ENCODE results near the gene AKAP6. TPM values are rescaled to one million over a fixed set of nuclear protein-coding genes. Genes with fewer than 3 reads are reported as not detected.

The AKAP6 gene
- total and polyA plus RNA-seq, 10 of the 15 experiments (the other 5 are each of a cell fraction or from before 2014, with no cell fraction given), result 0.35 to 5.9 (median 2.2) TPM

- TF ChIP-seq SKIL (IDR thresholded peaks at IDR 0.05; ENCODE audit: low read depth, poor library complexity, severe bottlenecking) (no peak), IKZF1 (conservative IDR thresholded peaks at IDR 0.05) (no peak), HDAC2 (IDR thresholded peaks at IDR 0.05) (no peak), IRF5 (IDR thresholded peaks at IDR 0.05; ENCODE audit: borderline replicate concordance) (no peak), NRF1 (conservative IDR thresholded peaks at IDR 0.05; ENCODE audit: low read depth, low read length) (no peak), NR2C2 (IDR thresholded peaks at IDR 0.05; ENCODE audit: borderline replicate concordance, control insufficient read depth, insufficient read length, low read depth) (no peak), ZBTB4 (CRISPR knock-in tag; IDR thresholded peaks at IDR 0.05) (no peak), EZH2 (IDR thresholded peaks at IDR 0.05; ENCODE audit: borderline replicate concordance, control insufficient read depth, low read depth, low read length) (no peak), BRCA1 (IDR thresholded peaks at IDR 0.05; ENCODE audit: low read depth, low read length) (no peak), ZNF274 (IDR thresholded peaks at IDR 0.05; ENCODE audit: insufficient read depth, insufficient read length) (no peak), STAT1 (conservative IDR thresholded peaks at IDR 0.05) (no peak), MTA2 (IDR thresholded peaks at IDR 0.05; ENCODE audit: low read depth) (no peak), ASH2L (IDR thresholded peaks at IDR 0.05; ENCODE audit: borderline replicate concordance, low read depth) (no peak)
Measured at GRCh38 chr14:32826404-32827082, 497.4 kb downstream of the AKAP6 start (continued).
